Measurements from ENCODE around the gene DENND1A. TPM values are rescaled to one million over a fixed set of nuclear protein-coding genes. Genes with fewer than 3 reads are reported as not detected.
"Not testable (repeated sequence)": the region's sequence is repeated elsewhere in the genome, so short reads cannot be mapped to it uniquely, and the experiment has no call there.

Gene DENND1A
- total RNA-seq: 10 to 100 TPM; 19.2 to 26.9 (median 24.0) TPM

- DNase-seq (ENCODE audit: extremely low spot score): peak; percentile 97
- Histone ChIP-seq H3K27ac (replicated peaks in 1 of 4) (peak within 1 kb of the TSS; percentile 74 to 79 (median 78)), H3K4me3 (peak within 1 kb of the TSS; percentile 73 to 86 (median 81)), H3K27me3 (no peaks in the 10 kb centered on the region), H3K36me3 (no peaks in the 10 kb centered on the region), H3K4me1 (peaks cover 15 to 30% (median 28%) of the 10 kb centered on the region in 4 donors), H3K9me3 (no peaks in the 10 kb centered on the region)
- TF ChIP-seq EP300 (IDR thresholded peaks at IDR 0.05): no peak
- peak; percentile 53 to 55 for TF ChIP-seq POLR2AphosphoS5 (IDR thresholded peaks at IDR 0.05)
- TF ChIP-seq CTCF (IDR thresholded peaks at IDR 0.05): no peak
- no peak for TF ChIP-seq POLR2A (IDR thresholded peaks at IDR 0.05; ENCODE audit: low read depth)
- intact Hi-C loops (cut with DNase I): loop anchor here (10.0 kb wide), 1 partner anchor 205 kb away; no protein-coding TSS in a partner anchor
- 26% methylated on average over 20 of the region's 83 CpGs for whole genome bisulfite sequencing
Measured at GRCh38 chr9:123929870-123930831, at the start of gene DENND1A. Gene DENND1A, minus strand, starts transcription at chr9:123930126. Its CDS starts 221 bp downstream, at chr9:123929905.

- intact Hi-C loops (cut with DNase I): no loop called here
- 84% methylated on average over 5 of the region's 5 CpGs for WGBS
- TF ChIP-seq POLR2AphosphoS5 (IDR thresholded peaks at IDR 0.05): no peak
- no peak for TF ChIP-seq POLR2A (IDR thresholded peaks at IDR 0.05; ENCODE audit: low read depth)
- no peak for TF ChIP-seq EP300 (IDR thresholded peaks at IDR 0.05)
- TF ChIP-seq CTCF (IDR thresholded peaks at IDR 0.05): no peak
Measured at GRCh38 chr9:123978981-123979380, 49.1 kb upstream of the DENND1A start.

GRCh38 chr9:123976579-123976978 is 46.7 kb upstream of the DENND1A start:
- no CpG with 5 or more reads among the region's 9 CpGs for WGBS
- H3K4me1 ChIP-seq; H3K27ac ChIP-seq (replicated peaks in 1 of 4); H3K36me3 ChIP-seq; intact Hi-C loops (cut with DNase I); H3K9me3 ChIP-seq; DNase-seq (ENCODE audit: extremely low spot score); H3K4me3 ChIP-seq: not testable (repeated sequence)
- H3K27me3 ChIP-seq: peaks cover 0 to 33% (median 0%) of the 10 kb centered on the region in 4 donors

More at GRCh38 chr9:123978981-123979380, 49.1 kb upstream of the DENND1A start:
- DNase-seq (ENCODE audit: extremely low spot score): no peak
- H3K27ac ChIP-seq (replicated peaks in 1 of 4): no peak overlapping the region
- no peaks in the 10 kb centered on the region for H3K36me3 ChIP-seq
- no peaks in the 10 kb centered on the region for H3K9me3 ChIP-seq
- peaks cover 0 to 36% (median 0%) of the 10 kb centered on the region in 4 donors for H3K27me3 ChIP-seq
- H3K4me1 ChIP-seq: no peaks in the 10 kb centered on the region
- no peak overlapping the region for H3K4me3 ChIP-seq

- intact Hi-C loops (cut with DNase I): no loop called here
- TF ChIP-seq CTCF (IDR thresholded peaks at IDR 0.05) (no peak), EP300 (IDR thresholded peaks at IDR 0.05) (no peak), POLR2AphosphoS5 (IDR thresholded peaks at IDR 0.05) (no peak), POLR2A (IDR thresholded peaks at IDR 0.05; ENCODE audit: low read depth) (no peak)
Measured at GRCh38 chr9:123975871-123976270, 45.9 kb upstream of the DENND1A start.

GRCh38 chr9:123974471-123974870 is 44.5 kb upstream of the DENND1A start:
- no peak for DNase-seq (ENCODE audit: extremely low spot score)
- Histone ChIP-seq H3K36me3 (no peaks in the 10 kb centered on the region), H3K27ac (replicated peaks in 1 of 4) (no peak overlapping the region), H3K27me3 (peaks cover 0 to 34% (median 0%) of the 10 kb centered on the region in 4 donors), H3K9me3 (no peaks in the 10 kb centered on the region), H3K4me1 (no peaks in the 10 kb centered on the region), H3K4me3 (no peak overlapping the region)
- no peak for TF ChIP-seq CTCF (IDR thresholded peaks at IDR 0.05)
- TF ChIP-seq EP300 (IDR thresholded peaks at IDR 0.05): no peak
- TF ChIP-seq POLR2A (IDR thresholded peaks at IDR 0.05; ENCODE audit: low read depth): no peak
- no peak for TF ChIP-seq POLR2AphosphoS5 (IDR thresholded peaks at IDR 0.05)
- intact Hi-C loops (cut with DNase I): no loop called here
- 71% methylated on average over 10 of the region's 12 CpGs for WGBS

More at GRCh38 chr9:123975871-123976270, 45.9 kb upstream of the DENND1A start:
- peaks cover 0 to 34% (median 0%) of the 10 kb centered on the region in 4 donors for H3K27me3 ChIP-seq
- H3K4me1 ChIP-seq: no peaks in the 10 kb centered on the region
- no peak for DNase-seq (ENCODE audit: extremely low spot score)
- 82% methylated on average over 3 of the region's 3 CpGs for WGBS
- H3K36me3 ChIP-seq: no peaks in the 10 kb centered on the region
- no peak overlapping the region for H3K4me3 ChIP-seq
- H3K27ac ChIP-seq (replicated peaks in 1 of 4): no peak overlapping the region
- no peaks in the 10 kb centered on the region for H3K9me3 ChIP-seq
